ENCODE measurements around the gene HOXD3. TPM values are rescaled to one million over a fixed set of nuclear protein-coding genes. Genes with fewer than 3 reads are reported as not detected.

The HOXD3 gene
- total and polyA plus RNA-seq, 2 donors (not counting 1 experiment from before 2014, with no cell fraction given) = not detected

- no peaks in the 10 kb centered on the region for H3K79me2 ChIP-seq (ENCODE audit: control insufficient read depth, insufficient read depth, low read length)
Measured at GRCh38 chr2:176149481-176149938, 7.6 kb upstream of the HOXD3 start.

GRCh38 chr2:176149939-176150583, 7.0 kb upstream of the HOXD3 start:
- Histone ChIP-seq H3K79me2 (ENCODE audit: control insufficient read depth, insufficient read depth, low read length) (no peaks in the 10 kb centered on the region), H3K4me3 (replicated peaks in 1 of 4; ENCODE audit: control extremely low read depth in 1 of 4, insufficient read depth in 1 of 4, low read depth in 3 of 4, low read length in 4 of 4) (no peak overlapping the region), H4K20me1 (ENCODE audit: control insufficient read depth, extremely low read depth, insufficient read depth, low read length) (no peaks in the 10 kb centered on the region), H3K9ac (ENCODE audit: insufficient read depth, low read length) (no peak overlapping the region), H3K4me1 (ENCODE audit: control insufficient read depth, extremely low read depth, insufficient read depth, low read length) (no peaks in the 10 kb centered on the region), H3K4me2 (ENCODE audit: extremely low read depth, insufficient read depth, low read length) (no peak overlapping the region), H2AFZ (ENCODE audit: low read length) (no peak overlapping the region), H3K9me3 (ENCODE audit: control insufficient read depth, insufficient read depth, low read depth, low read length) (no peaks in the 10 kb centered on the region), H3K36me3 (ENCODE audit: control insufficient read depth, insufficient read depth, low read length) (no peaks in the 10 kb centered on the region), H3K27me3 (ENCODE audit: control insufficient read depth, insufficient read depth, low read length) (peaks cover 70% of the 10 kb centered on the region), H3K27ac (ENCODE audit: insufficient read depth, low read length) (no peak overlapping the region)
- TF ChIP-seq CTCF (conservative IDR thresholded peaks at IDR 0.05 in 1 of 2, IDR thresholded peaks at IDR 0.05 in 1 of 2; ENCODE audit: low read depth in 1 of 2, low read length in 2 of 2) (no peak), EZH2 (IDR thresholded peaks at IDR 0.05; ENCODE audit: low read length, missing control alignments) (no peak)
- DNase-seq (ENCODE audit: low read depth in 2 of 2) = no peak

More at GRCh38 chr2:176149481-176149938, 7.6 kb upstream of the HOXD3 start:
- no peak overlapping the region for H2AFZ ChIP-seq (ENCODE audit: low read length)
- H3K9ac ChIP-seq (ENCODE audit: insufficient read depth, low read length) = no peak overlapping the region
- H3K4me2 ChIP-seq (ENCODE audit: extremely low read depth, insufficient read depth, low read length) = no peak overlapping the region
- peaks cover 71% of the 10 kb centered on the region for H3K27me3 ChIP-seq (ENCODE audit: control insufficient read depth, insufficient read depth, low read length)
- no peaks in the 10 kb centered on the region for H4K20me1 ChIP-seq (ENCODE audit: control insufficient read depth, extremely low read depth, insufficient read depth, low read length)
- H3K9me3 ChIP-seq (ENCODE audit: control insufficient read depth, insufficient read depth, low read depth, low read length) = no peaks in the 10 kb centered on the region
- no peaks in the 10 kb centered on the region for H3K4me1 ChIP-seq (ENCODE audit: control insufficient read depth, extremely low read depth, insufficient read depth, low read length)
- H3K27ac ChIP-seq (ENCODE audit: insufficient read depth, low read length) = no peak overlapping the region
- no peak for DNase-seq (ENCODE audit: low read depth in 2 of 2)
- no peaks in the 10 kb centered on the region for H3K36me3 ChIP-seq (ENCODE audit: control insufficient read depth, insufficient read depth, low read length)
- no peak overlapping the region for H3K4me3 ChIP-seq (replicated peaks in 1 of 4; ENCODE audit: control extremely low read depth in 1 of 4, insufficient read depth in 1 of 4, low read depth in 3 of 4, low read length in 4 of 4)
- TF ChIP-seq EZH2 (IDR thresholded peaks at IDR 0.05; ENCODE audit: low read length, missing control alignments) = peak; percentile 35
- TF ChIP-seq CTCF (conservative IDR thresholded peaks at IDR 0.05 in 1 of 2, IDR thresholded peaks at IDR 0.05 in 1 of 2; ENCODE audit: low read depth in 1 of 2, low read length in 2 of 2) = no peak

GRCh38 chr2:176150584-176151441, 6.3 kb upstream of the HOXD3 start:
- H3K4me1 ChIP-seq (ENCODE audit: control insufficient read depth, extremely low read depth, insufficient read depth, low read length) = no peaks in the 10 kb centered on the region
- H3K9me3 ChIP-seq (ENCODE audit: control insufficient read depth, insufficient read depth, low read depth, low read length) = no peaks in the 10 kb centered on the region
- no peak overlapping the region for H3K9ac ChIP-seq (ENCODE audit: insufficient read depth, low read length)
- TF ChIP-seq EZH2 (IDR thresholded peaks at IDR 0.05; ENCODE audit: low read length, missing control alignments) (peak; percentile 49), CTCF (conservative IDR thresholded peaks at IDR 0.05 in 1 of 2, IDR thresholded peaks at IDR 0.05 in 1 of 2; ENCODE audit: low read depth in 1 of 2, low read length in 2 of 2) (no peak)
- no peak overlapping the region for H3K27ac ChIP-seq (ENCODE audit: insufficient read depth, low read length)
- H3K79me2 ChIP-seq (ENCODE audit: control insufficient read depth, insufficient read depth, low read length) = no peaks in the 10 kb centered on the region
- peaks cover 71% of the 10 kb centered on the region for H3K27me3 ChIP-seq (ENCODE audit: control insufficient read depth, insufficient read depth, low read length)
- no peaks in the 10 kb centered on the region for H3K36me3 ChIP-seq (ENCODE audit: control insufficient read depth, insufficient read depth, low read length)
- no peak for DNase-seq (ENCODE audit: low read depth in 2 of 2)
- no peak overlapping the region for H2AFZ ChIP-seq (ENCODE audit: low read length)
- H3K4me2 ChIP-seq (ENCODE audit: extremely low read depth, insufficient read depth, low read length) = no peak overlapping the region
- no peaks in the 10 kb centered on the region for H4K20me1 ChIP-seq (ENCODE audit: control insufficient read depth, extremely low read depth, insufficient read depth, low read length)
- H3K4me3 ChIP-seq (replicated peaks in 1 of 4; ENCODE audit: control extremely low read depth in 1 of 4, insufficient read depth in 1 of 4, low read depth in 3 of 4, low read length in 4 of 4) = no peak overlapping the region

Data from fibroblast of lung (primary cell).